Activated naive CD8-positive, alpha-beta T cell (primary cell): ENCODE data around the gene CACFD1.

Experiments used
- H3K27ac Mint-ChIP-seq: one replicate; pipeline ENCODE4 v1.8.0; 2021; ENCODE audit warnings: mixed read lengths
- H3K27me3 Mint-ChIP-seq: one replicate; pipeline ENCODE4 v1.8.0; 2021; ENCODE audit warnings: mixed read lengths
- H3K36me3 Mint-ChIP-seq: one replicate; pipeline ENCODE4 v1.8.0; 2021; ENCODE audit warnings: mixed read lengths
- H3K4me1 Mint-ChIP-seq: one replicate; pipeline ENCODE4 v1.8.0; 2021; ENCODE audit warnings: low read depth, mixed read lengths
- H3K4me3 Mint-ChIP-seq: one replicate; pipeline ENCODE4 v1.8.0; 2021; ENCODE audit warnings: mild to moderate bottlenecking, mixed read lengths
- H3K9me3 Mint-ChIP-seq: one replicate; pipeline ENCODE4 v1.8.0; 2021; ENCODE audit warnings: low read depth, mixed read lengths

The CACFD1 gene

DNA sequence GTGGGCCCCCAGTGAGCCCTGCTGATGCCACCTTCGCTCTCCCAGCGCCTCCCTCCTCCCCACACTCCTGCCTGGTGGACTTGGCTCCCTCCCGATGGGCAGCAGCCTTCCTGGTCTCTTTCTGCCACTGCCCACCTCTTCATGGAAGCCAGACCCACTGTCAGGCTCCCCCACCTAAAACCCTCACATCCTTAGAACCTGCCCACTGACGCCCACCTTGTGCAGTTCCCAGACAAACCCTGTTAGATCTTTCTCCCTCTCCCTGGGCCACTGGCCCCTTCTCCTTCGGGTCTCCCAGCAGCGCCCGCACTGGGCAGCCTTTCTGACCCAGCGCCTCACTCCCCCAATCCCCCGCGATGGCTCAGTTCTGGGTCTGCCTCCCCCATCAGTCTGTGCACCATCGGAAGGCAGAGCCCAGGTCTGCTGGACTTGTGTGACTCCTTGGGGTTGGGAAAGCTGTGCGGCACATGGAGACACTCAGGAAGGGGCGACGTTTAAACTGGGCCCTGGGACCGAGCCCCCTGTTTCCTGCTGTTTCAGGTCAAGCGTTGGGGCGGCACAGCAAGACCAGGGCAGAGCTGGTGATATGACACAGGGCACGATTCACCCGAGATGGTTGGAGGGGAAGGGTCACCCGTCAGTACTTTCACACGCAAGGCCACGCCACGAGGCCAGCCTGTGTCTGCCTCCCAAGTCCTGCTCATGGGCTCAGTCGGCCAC, 47.6 kb downstream of the CACFD1 start:
- Mint-ChIP-seq H3K27me3 (no peaks in the 10 kb centered on the region), H3K27ac (peak overlapping the region; percentile 12), H3K9me3 (peaks cover 2% of the 10 kb centered on the region), H3K4me3 (no peak overlapping the region), H3K4me1 (peaks cover 26% of the 10 kb centered on the region), H3K36me3 (no peaks in the 10 kb centered on the region)

GRCh38 chr9:133508046-133508445, 48.3 kb downstream of the CACFD1 start:
- Mint-ChIP-seq H3K27ac (no peak overlapping the region), H3K27me3 (no peaks in the 10 kb centered on the region), H3K9me3 (no peaks in the 10 kb centered on the region), H3K36me3 (no peaks in the 10 kb centered on the region), H3K4me1 (peaks cover 26% of the 10 kb centered on the region), H3K4me3 (no peak overlapping the region)

DNA sequence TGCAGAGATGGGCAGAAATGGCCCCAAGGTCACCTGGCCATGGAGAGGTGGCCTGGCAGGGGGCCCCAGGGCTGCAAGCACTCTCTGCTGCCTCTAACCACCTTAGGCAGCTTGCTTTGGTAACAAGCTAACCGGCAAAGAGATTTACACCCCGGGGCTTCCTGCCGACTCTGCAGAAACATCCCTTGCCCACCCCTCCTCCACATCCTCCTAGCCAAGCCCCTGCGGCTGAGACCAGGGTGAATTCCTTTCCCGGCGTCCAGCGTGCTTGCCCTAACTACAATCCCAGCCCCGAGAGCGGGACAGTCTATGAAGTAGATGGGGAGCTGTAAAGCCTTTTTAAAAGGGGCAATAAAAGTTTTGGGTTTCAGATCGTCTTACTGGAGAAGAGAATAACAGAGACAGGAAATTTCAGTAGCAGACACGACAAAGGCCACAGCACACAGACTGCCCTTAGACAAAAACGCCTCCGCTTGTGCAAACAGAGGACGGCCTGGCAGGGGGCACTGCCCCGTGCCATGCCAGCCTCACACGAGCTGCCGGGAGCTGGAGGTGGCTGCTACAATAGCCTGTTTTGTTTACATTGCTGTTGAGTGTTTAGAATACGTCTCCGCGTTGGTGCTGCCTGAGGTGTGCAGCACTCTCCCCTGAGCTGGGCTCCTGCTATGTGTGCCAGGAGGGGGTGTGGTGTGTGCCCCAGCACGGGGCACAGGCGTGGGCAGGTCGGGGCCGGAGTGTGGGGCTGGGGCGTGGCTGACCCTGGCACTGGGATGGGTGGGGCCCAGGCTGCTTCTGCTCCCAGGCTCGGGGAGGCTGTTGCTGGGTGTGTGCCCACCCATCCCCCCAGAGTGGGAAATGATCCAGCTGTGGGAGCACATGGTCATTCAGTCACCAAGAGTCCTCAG, 49.7 kb downstream of the CACFD1 start:
- H3K27me3 Mint-ChIP-seq = no peaks in the 10 kb centered on the region
- no peaks in the 10 kb centered on the region for H3K36me3 Mint-ChIP-seq
- peaks cover 26% of the 10 kb centered on the region for H3K4me1 Mint-ChIP-seq
- H3K9me3 Mint-ChIP-seq = no peaks in the 10 kb centered on the region
- H3K4me3 Mint-ChIP-seq = peak overlapping the region; percentile 82
- peak overlapping the region; percentile 88 for H3K27ac Mint-ChIP-seq

DNA sequence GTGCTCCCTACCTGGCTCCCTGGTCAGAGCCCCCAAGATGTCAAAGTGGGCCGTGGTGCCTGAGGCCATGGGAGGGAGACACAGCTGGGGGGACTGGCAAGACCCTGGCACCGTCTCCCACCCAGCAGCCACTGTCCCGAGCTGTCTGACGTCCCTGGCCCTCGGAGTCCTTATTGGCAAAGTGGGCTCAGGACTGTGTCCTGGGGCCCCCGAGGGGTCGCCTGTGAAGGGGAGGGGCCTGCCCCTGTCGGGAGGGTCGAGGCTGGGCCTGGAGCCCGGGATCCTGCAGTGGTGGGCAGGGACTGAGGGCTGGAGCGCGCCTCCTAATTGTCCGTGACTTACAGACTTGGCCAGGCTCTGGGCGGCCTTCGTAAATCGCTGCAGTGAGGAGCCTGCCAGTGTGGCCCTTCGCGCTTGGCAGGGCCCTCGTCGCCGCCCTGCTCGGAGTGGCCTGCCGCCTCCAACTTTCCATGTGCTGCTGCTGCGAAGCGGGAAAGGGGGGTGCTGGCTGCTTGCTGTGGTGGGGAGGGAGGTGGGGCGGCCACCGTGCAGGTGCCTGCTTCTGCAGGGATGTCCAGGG, 51.2 kb downstream of the CACFD1 start:
- Mint-ChIP-seq H3K27ac (no peak overlapping the region), H3K4me1 (peaks cover 26% of the 10 kb centered on the region), H3K4me3 (no peak overlapping the region), H3K27me3 (no peaks in the 10 kb centered on the region), H3K9me3 (no peaks in the 10 kb centered on the region), H3K36me3 (no peaks in the 10 kb centered on the region)

GRCh38 chr9:133511607-133512006, 51.8 kb downstream of the CACFD1 start:
- no peak overlapping the region for H3K4me3 Mint-ChIP-seq
- H3K9me3 Mint-ChIP-seq = no peaks in the 10 kb centered on the region
- H3K27me3 Mint-ChIP-seq = no peaks in the 10 kb centered on the region
- H3K27ac Mint-ChIP-seq = no peak overlapping the region
- no peaks in the 10 kb centered on the region for H3K36me3 Mint-ChIP-seq
- peaks cover 26% of the 10 kb centered on the region for H3K4me1 Mint-ChIP-seq

GRCh38 chr9:133512253-133513213, 52.8 kb downstream of the CACFD1 start:
- Mint-ChIP-seq H3K27ac (no peak overlapping the region), H3K4me1 (peaks cover 23% of the 10 kb centered on the region), H3K9me3 (no peaks in the 10 kb centered on the region), H3K27me3 (no peaks in the 10 kb centered on the region), H3K36me3 (no peaks in the 10 kb centered on the region), H3K4me3 (no peak overlapping the region)

DNA sequence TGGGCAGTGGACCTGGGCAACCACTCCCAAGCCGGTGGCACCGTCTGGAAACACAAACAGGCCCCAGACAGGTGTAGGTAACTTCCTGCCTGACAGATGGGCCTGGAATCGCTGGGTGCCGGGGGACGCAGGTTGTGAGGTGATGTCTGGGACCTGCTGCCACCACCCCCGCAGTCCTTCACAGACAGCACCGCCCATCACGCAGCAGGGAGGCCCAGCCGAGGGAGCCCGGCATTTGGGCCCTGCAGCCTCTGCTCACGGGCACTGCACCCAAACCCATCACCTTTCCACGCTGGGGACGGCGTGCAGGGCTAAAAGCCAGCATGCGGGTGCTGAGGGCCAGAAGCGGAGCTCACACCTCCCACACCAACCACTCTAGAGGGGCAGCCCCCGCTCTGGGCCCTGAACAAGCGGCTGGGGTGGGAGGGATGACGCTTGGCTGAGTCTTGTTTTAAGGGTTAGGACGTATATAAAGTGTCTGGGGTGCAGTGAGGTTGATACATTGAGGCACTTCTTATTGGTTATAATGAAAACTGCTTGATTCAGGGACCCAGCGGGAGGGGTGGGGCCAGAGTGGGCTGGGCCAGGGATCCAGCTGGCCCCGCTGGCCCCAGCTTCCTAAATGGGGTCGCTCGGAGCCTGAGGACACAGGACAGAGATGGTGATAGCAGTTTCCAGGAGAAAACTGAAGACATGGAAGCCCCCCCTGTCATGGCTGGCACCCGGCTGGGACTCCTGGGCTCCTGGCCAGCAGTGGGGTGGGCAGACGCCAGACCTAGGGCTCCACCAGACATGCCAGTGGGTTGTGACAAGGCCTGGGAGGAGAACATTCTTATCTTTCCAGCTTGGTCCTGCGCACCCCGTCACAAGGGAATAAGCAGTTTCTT, 53.7 kb downstream of the CACFD1 start:
- H3K4me3 Mint-ChIP-seq = no peak overlapping the region

DNA sequence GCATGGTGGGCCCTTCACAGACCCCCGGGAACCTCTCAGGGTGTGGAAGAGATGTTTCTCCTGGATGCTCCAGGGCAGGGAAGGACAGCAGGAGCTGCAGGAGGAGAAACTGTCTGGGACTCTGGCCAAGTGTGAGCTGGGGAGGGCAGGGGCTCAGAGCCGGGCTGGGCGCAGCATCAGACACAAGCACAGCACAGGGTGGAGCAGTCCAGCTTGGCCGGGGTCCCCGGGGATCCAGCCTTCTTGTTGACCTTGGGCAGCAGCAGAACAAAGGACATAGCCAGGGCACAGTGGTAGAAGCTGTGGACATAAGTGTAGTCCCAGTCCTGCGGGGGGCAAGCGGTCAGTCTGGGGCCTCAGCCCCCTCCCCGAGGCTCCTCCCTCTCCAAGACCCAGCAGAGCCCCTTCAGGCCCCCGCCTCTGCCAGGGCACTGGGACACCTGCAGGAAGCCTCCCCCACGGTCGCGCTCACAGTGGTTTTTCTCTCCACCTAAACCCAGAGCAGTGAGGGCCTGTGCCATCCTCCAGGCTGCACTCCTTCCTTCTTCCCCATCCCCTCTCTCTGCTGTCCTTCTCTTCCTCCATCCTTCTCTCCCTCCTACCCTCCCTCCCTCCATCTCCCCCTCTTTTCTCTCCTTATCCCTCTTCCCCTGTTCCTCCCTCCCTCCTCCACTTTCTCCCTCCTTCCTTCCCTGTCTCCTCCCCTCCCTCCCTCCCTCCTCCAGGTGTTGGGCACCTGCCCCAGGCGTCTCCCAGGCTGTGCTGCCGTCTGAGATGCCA, 54.9 kb downstream of the CACFD1 start:
- Mint-ChIP-seq H3K36me3 (no peaks in the 10 kb centered on the region), H3K4me1 (peaks cover 7% of the 10 kb centered on the region), H3K4me3 (no peak overlapping the region), H3K27me3 (no peaks in the 10 kb centered on the region), H3K9me3 (no peaks in the 10 kb centered on the region), H3K27ac (no peak overlapping the region)

More for the DNA sequence above, 53.7 kb downstream of the CACFD1 start:
- Mint-ChIP-seq H3K27ac (no peak overlapping the region), H3K4me1 (peaks cover 17% of the 10 kb centered on the region), H3K36me3 (no peaks in the 10 kb centered on the region), H3K27me3 (no peaks in the 10 kb centered on the region), H3K9me3 (no peaks in the 10 kb centered on the region)

DNA sequence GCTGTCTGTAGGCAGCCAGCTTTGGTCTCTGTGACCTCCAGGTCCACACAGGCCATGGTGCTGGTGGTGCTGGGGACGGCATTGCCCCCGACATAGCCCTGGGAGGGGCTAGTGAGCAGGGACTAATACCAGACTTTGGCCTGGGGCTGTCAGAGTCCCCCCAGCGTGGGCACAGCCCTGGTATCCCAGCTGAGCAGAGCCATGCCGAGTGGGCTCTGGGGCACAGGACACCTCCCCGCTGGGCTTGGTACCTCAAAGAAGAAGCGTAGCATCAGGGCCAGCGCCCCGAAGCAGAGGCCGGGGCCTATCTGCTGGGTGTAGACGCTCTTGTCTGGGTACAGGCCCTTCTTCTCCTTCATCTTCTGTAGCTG, 55.4 kb downstream of the CACFD1 start:
- Mint-ChIP-seq H3K4me1 (peaks cover 2% of the 10 kb centered on the region), H3K36me3 (no peaks in the 10 kb centered on the region), H3K9me3 (no peaks in the 10 kb centered on the region), H3K27me3 (no peaks in the 10 kb centered on the region), H3K27ac (no peak overlapping the region), H3K4me3 (no peak overlapping the region)

GRCh38 chr9:133515615-133516255, 56.0 kb downstream of the CACFD1 start:
- H3K36me3 Mint-ChIP-seq = no peaks in the 10 kb centered on the region
- H3K4me1 Mint-ChIP-seq = peaks cover under 1% of the 10 kb centered on the region
- H3K27me3 Mint-ChIP-seq = no peaks in the 10 kb centered on the region

DNA sequence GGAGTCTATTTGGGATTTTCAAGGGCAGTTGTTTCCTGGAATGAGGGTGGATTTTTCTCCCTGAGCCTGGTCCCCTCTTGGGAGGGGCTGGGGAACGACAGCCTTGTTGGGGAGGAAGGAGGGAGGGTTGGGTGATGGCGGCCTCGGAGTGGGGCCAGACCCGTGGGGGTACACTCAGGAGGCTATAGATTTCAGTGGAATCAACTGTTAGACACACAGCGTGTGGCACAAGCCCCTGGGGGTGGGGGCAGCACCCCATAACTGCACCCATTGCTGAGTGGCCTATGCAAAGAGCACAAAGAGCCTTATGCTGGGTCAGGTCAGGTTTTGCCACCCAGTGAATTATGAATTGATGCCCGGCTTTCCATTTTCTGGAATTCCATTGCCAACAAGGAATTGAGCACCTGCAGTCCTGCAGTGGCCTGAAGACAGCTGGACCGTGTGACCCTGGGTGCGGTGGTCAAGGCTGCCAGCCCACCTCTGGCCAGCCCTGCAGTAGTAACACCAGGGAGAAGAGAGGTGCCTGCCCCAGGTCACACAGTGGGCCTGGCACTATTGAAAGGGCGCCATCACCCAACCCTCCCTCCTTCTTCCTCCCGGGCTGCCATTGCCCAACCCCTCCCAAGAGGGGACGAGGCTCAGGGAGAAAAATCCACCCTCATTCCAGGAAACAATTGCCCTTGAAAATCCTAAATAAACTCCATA, 56.6 kb downstream of the CACFD1 start:
- Mint-ChIP-seq H3K27ac (no peak overlapping the region), H3K27me3 (no peaks in the 10 kb centered on the region), H3K9me3 (no peaks in the 10 kb centered on the region), H3K4me3 (no peak overlapping the region), H3K4me1 (no peaks in the 10 kb centered on the region), H3K36me3 (no peaks in the 10 kb centered on the region)

More at GRCh38 chr9:133515615-133516255, 56.0 kb downstream of the CACFD1 start:
- Mint-ChIP-seq H3K27ac (no peak overlapping the region), H3K4me3 (no peak overlapping the region), H3K9me3 (no peaks in the 10 kb centered on the region)

GRCh38 chr9:133516961-133517350, 57.2 kb downstream of the CACFD1 start:
- Mint-ChIP-seq H3K4me3 (no peak overlapping the region), H3K4me1 (no peaks in the 10 kb centered on the region), H3K9me3 (no peaks in the 10 kb centered on the region), H3K27me3 (no peaks in the 10 kb centered on the region), H3K27ac (no peak overlapping the region), H3K36me3 (no peaks in the 10 kb centered on the region)
